Heart left ventricle (tissue), 16 donors: ENCODE results near the gene RNF114. TPM values are rescaled to one million over a fixed set of nuclear protein-coding genes. Genes with fewer than 3 reads are reported as not detected.

Experiments used
- ATAC-seq, 4 donors: fragments of 200-7000 bp; cut with Tn5 transposase; one replicate each; pipeline ENCODE4 v1.9.1; 2020 to 2022; ENCODE audit warnings: moderate library complexity in 4 of 4, mild to moderate bottlenecking in 3 of 4, moderate number of reproducible peaks in 1 of 4
- DNase-seq, 5 donors: peaks; one replicate each; pipeline ENCODE4 v3.0.0-alpha.2; 2020
- H3K27ac ChIP-seq, 12 donors: fragments of 200-600 bp; sonication (generic) in 4 of 12; one replicate each; pipeline versions ENCODE4 v1.5.0 to v1.8.0; 2016 to 2022; ENCODE audit warnings: mild to moderate bottlenecking in 2 of 12
- H3K27me3 ChIP-seq, 9 donors: fragments of 200-600 bp; sonication (generic) in 2 of 9; one replicate each; pipeline versions ENCODE4 v1.5.1 to v1.8.0; 2016 to 2022; ENCODE audit warnings: mild to moderate bottlenecking in 3 of 9
- H3K36me3 ChIP-seq, 9 donors: fragments of 200-600 bp; sonication (generic) in 2 of 9; one replicate each; pipeline versions ENCODE4 v1.5.0 to v1.8.0; 2018 to 2022; ENCODE audit warnings: mild to moderate bottlenecking in 2 of 9
- H3K4me1 ChIP-seq, 12 donors: fragments of 200-600 bp; sonication (generic) in 4 of 12; one replicate each; pipeline versions ENCODE4 v1.5.0 to v1.8.0; 2016 to 2022; ENCODE audit warnings: mild to moderate bottlenecking in 3 of 12
- H3K4me3 ChIP-seq, 12 donors: fragments of 200-600 bp; sonication (generic) in 4 of 12; one replicate each; pipeline versions ENCODE4 v1.5.0 to v1.8.0; 2017 to 2022; ENCODE audit warnings: mild to moderate bottlenecking in 9 of 12, moderate library complexity in 4 of 12
- H3K9me3 ChIP-seq, 12 donors: fragments of 200-600 bp; sonication (generic) in 4 of 12; one replicate each; pipeline versions ENCODE4 v1.5.0 to v1.8.0; 2016 to 2022; ENCODE audit warnings: mild to moderate bottlenecking in 1 of 12
- POLR2A ChIP-seq, 2 donors: fragments of 450-650 bp; IDR thresholded peaks; one replicate each; pipeline ENCODE4 v1.6.1; 2017; ENCODE audit warnings: antibody characterized with exemption in 2 of 2, mild to moderate bottlenecking in 2 of 2, moderate library complexity in 2 of 2
- WGBS, 4 donors: extraction: QIAGEN DNeasy Blood & Tissue Kit in 2 of 4; methylation state at CpG; one replicate each; pipeline versions ENCODE4 v1.1.5 to v1.1.7; 2013 to 2018; 5-methylcytosine and 5-hydroxymethylcytosine counted together
- intact Hi-C, 10 donors: fragments of 100-400 bp; cut with DNase I; formaldehyde crosslinking; loops; one replicate each; pipeline versions ENCODE4 v1.11.1 to v1.14.2; 2022
- polyA plus RNA-seq, 2 donors: library from polyadenylated mRNA; stranded (reverse); fragments of 200-250 nt; gene quantifications; one replicate each; pipeline ENCODE4 v1.2.3, GENCODE V29; 2013
- total RNA-seq, 9 donors: library from RNA; depleted of rRNA in 2 of 9; stranded (reverse); fragments of >200 nt in 2 of 9; fragmentation: NEBNext Ultra II Directional in 3 of 9; extraction: Animal tissue kit (Norgen Biotek cat#: 25700) in 3 of 9; gene quantifications; one replicate each; pipeline versions ENCODE4 v1.1.0 to v1.2.4, GENCODE V29; 2016 to 2023
- TF ChIP-seq, protein P1 (sequence below), 12 donors: fragments of 200-600 bp; sonication (generic) in 4 of 12; IDR thresholded peaks; one replicate each; pipeline versions ENCODE4 v1.5.0 to v1.8.0; 2018 to 2022; ENCODE audit warnings: antibody characterized with exemption in 12 of 12, mild to moderate bottlenecking in 5 of 12
- donor health status: ischemic (EF 13 %, LVEDD 7.1; RV severe dilation, severe dysfunction).
- donor health status: healthy with polysubstance abuse.
- donor health status: DM: no; HTN: yes; CAD: no.
- donor health status: DM: no; HTN: no; CAD: no.
- donor health status: ischemic (EF 25% LVEDD 6.9; RV normal size, moderate dysfunction).
- donor health status: ischemic (EF 25% LVEDD 5.7; RV mildly dilated, moderate dysfunction).
- donor health status: healthy.
- donor health status: DM: yes; HTN: yes; CAD: no.
- donor health status: ischemic (EF 35%, LVEDD 5.7; RV mildly dilated, moderate dysfunction).
- donor health status: nonischemic (EF 11% LVEDD 7.7; RV severe dilation, severe dysfunction).
- donor health status: DM: yes; HTN: yes; CAD: no.
- donor health status: PGD.
- donor health status: ischemic (EF 29% LVEDD 5.4; RV normal size, mild dysfunction).
- donor health status: nonischemic (EF 23%, LVEDD 6.1; RV moderate dilation, normal function).

RNF114 gene
- total and polyA plus RNA-seq, 11 donors: 36.5 to 128 (median 50.0) TPM

DNA sequence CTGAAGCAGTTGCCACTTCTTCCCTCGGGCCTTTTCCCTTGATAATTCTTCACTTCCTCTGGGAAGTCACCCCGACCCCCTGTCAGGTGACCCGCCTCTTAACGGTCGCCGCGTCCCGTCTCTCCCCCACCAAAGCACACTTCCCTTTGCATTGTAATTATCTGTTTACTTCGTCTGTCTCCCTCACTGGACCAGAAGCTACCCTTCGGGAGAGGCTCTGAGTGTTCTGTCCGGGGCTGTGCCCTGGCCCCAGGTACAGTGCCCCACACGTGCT, 45.8 kb downstream of the RNF114 start:
- intact Hi-C loops: loop anchor here in 7 of 10 donors (2.0 to 10.0 kb wide), 6 partner anchors 65 to 483 kb away; no protein-coding TSS in a partner anchor
- H3K27ac ChIP-seq: peak overlapping the region in 9 of 12 donors; percentile 8 to 86 (median 75)
- no peaks in the 10 kb centered on the region for H3K9me3 ChIP-seq
- peak overlapping the region in 8 of 12 donors; percentile 48 to 78 (median 66) for H3K4me3 ChIP-seq
- peak in 1 of 4 donors; percentile 0 for ATAC-seq
- no peak for DNase-seq
- H3K27me3 ChIP-seq: no peaks in the 10 kb centered on the region
- H3K36me3 ChIP-seq: peaks cover 0 to 7% (median 0%) of the 10 kb centered on the region in 9 donors
- TF ChIP-seq, protein P1, sequence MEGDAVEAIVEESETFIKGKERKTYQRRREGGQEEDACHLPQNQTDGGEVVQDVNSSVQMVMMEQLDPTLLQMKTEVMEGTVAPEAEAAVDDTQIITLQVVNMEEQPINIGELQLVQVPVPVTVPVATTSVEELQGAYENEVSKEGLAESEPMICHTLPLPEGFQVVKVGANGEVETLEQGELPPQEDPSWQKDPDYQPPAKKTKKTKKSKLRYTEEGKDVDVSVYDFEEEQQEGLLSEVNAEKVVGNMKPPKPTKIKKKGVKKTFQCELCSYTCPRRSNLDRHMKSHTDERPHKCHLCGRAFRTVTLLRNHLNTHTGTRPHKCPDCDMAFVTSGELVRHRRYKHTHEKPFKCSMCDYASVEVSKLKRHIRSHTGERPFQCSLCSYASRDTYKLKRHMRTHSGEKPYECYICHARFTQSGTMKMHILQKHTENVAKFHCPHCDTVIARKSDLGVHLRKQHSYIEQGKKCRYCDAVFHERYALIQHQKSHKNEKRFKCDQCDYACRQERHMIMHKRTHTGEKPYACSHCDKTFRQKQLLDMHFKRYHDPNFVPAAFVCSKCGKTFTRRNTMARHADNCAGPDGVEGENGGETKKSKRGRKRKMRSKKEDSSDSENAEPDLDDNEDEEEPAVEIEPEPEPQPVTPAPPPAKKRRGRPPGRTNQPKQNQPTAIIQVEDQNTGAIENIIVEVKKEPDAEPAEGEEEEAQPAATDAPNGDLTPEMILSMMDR (IDR thresholded peaks at IDR 0.05): no peak
- TF ChIP-seq POLR2A (IDR thresholded peaks at IDR 0.05): no peak
- WGBS, 4 donors: 31 to 37% (median 36%) methylated on average over 11 to 12 of the region's 12 CpGs
- peaks cover 0 to 56% (median 37%) of the 10 kb centered on the region in 12 donors for H3K4me1 ChIP-seq

DNA sequence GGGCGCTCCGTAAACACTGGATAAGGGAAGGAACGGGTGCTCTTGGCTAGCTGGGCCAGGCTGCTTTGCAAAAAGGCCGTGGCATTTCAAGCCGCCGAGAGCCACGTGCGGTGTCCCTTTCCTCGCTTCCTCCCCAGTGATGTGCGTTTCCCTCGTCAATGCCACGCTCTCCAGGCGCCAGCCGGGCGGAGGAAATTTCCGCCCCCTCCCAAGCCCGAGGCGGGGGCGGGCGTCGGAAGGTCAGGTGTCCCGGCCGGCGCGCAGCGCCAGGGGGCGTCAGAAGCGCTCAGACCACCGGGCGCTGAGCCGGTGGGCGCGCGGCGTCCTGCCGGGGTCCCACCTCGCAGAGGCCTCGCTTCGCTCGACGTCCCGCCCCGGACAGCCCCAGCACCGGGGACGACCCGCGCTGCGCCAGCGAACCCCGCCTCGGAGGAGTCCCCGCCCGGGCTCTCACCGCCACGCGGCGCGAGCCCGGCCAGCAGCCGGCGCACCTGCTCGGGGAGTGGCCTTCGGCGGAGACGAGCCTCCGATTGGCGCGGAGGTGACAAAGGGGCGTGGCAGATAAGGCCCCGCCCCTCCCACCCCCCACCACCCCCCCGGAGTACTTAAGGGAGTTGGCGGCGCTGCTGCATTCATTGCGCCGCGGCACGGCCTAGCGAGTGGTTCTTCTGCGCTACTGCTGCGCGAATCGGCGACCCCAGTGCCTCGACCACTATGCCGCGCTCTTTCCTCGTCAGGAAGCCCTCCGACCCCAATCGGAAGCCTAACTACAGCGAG, 46.3 kb downstream of the RNF114 start, which contains the start of gene SNAI1:
Gene SNAI1 (plus strand): TSS at position 635 of the 777 bp plus-strand sequence. CDS start 80 bp downstream, at position 715.
- H3K36me3 ChIP-seq: peaks cover 0 to 7% (median 0%) of the 10 kb centered on the region in 9 donors
- peaks cover 0 to 60% (median 37%) of the 10 kb centered on the region in 12 donors for H3K4me1 ChIP-seq
- intact Hi-C loops: loop anchor here in 7 of 10 donors (1.0 to 10.0 kb wide), 7 partner anchors 64 to 482 kb away; no protein-coding TSS in a partner anchor
- TF ChIP-seq, protein P1 (IDR thresholded peaks at IDR 0.05): peak; percentile 23 to 85 (median 62)
- peak in 1 of 2 donors; percentile 86 for TF ChIP-seq POLR2A (IDR thresholded peaks at IDR 0.05)
- 2 to 3% (median 2%) methylated on average over 8 to 90 of the region's 90 CpGs for WGBS, 4 donors
- peak within 1 kb of the TSS; percentile 3 to 86 (median 78) for H3K27ac ChIP-seq
- DNase-seq (peak; percentile 84 to 90 (median 87)), ATAC-seq (peak; percentile 67 to 91 (median 85))
- no peaks in the 10 kb centered on the region for H3K27me3 ChIP-seq
- H3K4me3 ChIP-seq: peak within 1 kb of the TSS; percentile 23 to 78 (median 60)
- H3K9me3 ChIP-seq: no peaks in the 10 kb centered on the region

DNA sequence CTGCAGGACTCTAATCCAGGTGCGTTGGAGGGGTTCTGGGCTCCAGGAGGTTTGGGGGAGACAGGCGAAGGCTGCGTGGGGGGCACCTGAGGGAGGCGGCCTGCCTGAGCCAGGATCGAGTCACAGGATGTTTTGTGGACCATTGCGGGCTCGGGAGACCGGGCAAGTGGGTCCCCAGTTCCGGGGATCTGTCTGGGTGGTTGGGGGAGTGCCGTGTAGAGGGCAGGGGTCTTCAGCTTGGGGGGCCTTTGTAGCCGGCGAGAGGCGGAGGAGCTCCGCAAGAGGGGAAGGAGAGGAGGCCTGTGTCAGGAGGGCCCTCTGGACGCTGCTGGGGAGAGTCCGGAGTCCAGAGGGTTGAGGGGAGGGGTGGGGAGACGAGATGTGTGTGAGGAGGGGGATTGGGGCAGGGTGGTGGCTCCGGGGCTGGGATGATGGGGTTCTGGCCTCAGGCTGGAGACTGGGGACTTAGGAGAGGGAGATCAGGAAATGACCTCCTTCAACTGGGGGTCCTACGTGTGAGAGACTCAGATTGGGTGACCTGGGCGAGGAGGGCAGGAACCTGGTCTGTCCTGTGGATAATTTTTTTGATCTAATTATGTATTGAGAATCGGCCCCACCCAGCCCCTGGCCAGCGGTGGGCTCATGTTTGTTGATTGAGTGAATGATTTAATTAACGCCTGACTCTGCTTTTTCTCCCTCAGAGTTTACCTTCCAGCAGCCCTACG, 47.1 kb downstream of the RNF114 start:
- intact Hi-C loops: loop anchor here in 7 of 10 donors (1.0 to 10.0 kb wide), 7 partner anchors 64 to 482 kb away; no protein-coding TSS in a partner anchor
- H3K4me1 ChIP-seq: peaks cover 0 to 68% (median 42%) of the 10 kb centered on the region in 12 donors
- H3K27me3 ChIP-seq: no peaks in the 10 kb centered on the region
- H3K27ac ChIP-seq: peak overlapping the region; percentile 3 to 86 (median 78)
- H3K36me3 ChIP-seq: peaks cover 0 to 11% (median 0%) of the 10 kb centered on the region in 9 donors
- no peak for TF ChIP-seq POLR2A (IDR thresholded peaks at IDR 0.05)
- TF ChIP-seq, protein P1 (IDR thresholded peaks at IDR 0.05): no peak
- peak overlapping the region; percentile 23 to 78 (median 60) for H3K4me3 ChIP-seq
- WGBS, 4 donors: 23 to 34% (median 28%) methylated on average over 22 to 24 of the region's 24 CpGs
- no peak for DNase-seq
- ATAC-seq: peak in 1 of 4 donors; percentile 10
- H3K9me3 ChIP-seq: no peaks in the 10 kb centered on the region
